HG02840 (cell line): ENCODE measurements around the gene LCLAT1.

Source experiments
- ATAC-seq: cut with Tn5 transposase; IDR thresholded peaks from one replicate; pipeline ENCODE4 v1.9.1; 2021; ENCODE audit warnings: mild to moderate bottlenecking, moderate library complexity, moderate number of reproducible peaks; ENCODE audit not compliant: unreplicated experiment, low FRiP score

The LCLAT1 gene

DNA sequence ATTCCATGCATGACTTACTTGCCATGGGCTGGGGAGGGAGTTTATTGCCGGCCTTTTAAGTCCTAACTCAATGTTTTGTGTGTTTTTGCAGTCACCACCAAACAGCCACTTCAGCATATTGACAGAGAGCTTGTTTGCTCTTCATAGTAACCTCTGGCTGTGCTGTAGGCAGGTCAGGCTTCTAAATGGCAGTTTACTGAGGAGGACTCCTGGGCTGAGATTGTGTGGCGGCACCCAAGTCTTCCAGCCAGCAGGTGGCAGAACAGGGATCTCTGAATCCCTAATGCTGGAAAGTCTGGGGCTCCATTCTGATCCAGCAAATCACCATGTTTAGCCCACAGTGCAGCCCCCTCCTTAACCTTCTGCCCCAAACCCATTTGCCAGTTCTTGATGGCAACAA is 239.0 kb downstream of the LCLAT1 start:
- ATAC-seq, result no peak

DNA sequence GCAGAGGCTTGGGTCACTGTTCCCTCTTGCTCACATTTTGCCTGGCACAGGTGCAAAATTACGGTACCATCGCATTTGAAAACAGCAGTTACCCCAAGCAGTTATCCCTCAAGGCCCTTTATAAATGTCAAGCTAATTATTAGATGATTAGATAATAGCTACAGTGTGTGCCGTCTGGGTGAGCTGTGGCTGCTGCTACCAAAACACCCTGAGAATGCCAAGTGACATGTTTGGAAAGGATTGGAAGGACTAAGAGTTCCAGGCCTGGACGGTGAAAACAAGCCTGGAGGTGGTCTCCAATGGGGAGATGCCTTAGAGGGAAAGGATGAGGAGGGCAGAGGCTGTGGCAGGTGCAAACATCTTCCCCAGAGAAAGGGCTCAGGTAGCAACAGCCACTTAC is 239.6 kb downstream of the LCLAT1 start:
- ATAC-seq, result no peak

DNA sequence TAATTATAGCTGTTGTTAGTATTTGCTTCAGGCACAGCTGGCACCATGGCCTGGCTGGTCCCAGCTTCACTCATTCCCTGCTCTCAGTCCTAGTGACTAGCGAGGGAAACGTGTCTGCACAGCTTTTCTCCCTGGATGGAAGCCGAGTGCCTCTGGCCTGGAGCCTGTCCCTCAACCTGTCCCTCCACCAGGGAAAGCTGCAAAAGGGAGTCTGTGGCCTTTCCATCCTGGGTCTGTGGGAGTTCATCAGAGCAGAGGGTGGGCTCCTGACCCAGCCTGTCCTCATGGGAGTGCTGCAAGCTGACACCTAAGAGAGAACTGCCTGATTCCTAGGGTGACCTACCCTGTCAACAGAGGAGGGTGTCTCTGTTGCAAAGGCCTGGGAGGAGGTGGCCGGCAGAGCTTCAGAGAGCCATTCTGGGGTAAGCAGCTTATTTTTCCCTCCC is 241.9 kb downstream of the LCLAT1 start:
- no peak for ATAC-seq

DNA sequence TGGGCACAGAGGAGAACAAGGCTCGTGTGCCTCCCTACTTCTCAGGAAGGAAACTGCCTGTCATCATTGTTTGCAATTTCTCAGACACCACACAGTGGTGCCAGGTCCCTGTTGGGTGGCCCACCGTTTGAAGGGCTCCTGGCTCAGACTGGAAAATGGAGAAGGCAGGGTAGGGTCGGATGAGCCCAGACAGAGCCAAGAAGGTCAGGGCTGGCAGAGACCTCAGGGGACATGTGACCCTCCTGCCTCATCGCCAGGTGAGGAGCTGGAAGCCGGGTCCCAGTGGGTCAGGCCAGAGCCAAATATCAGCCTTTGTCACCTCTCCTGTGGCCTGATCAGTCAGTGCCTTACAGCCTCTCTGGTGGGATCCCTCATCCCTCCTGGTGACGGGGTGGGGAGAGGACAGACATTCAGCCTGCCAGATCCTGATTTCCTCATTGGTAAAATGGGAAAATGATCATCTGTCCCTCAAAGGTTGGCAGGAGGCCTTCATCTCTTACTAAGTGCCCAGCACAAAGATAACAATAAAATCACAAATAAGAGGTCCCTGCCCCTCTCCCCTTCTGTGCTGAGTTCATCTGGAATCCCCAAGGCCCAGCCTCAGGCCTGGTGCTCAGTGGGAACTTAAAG is 242.6 kb downstream of the LCLAT1 start:
- no peak for ATAC-seq

DNA sequence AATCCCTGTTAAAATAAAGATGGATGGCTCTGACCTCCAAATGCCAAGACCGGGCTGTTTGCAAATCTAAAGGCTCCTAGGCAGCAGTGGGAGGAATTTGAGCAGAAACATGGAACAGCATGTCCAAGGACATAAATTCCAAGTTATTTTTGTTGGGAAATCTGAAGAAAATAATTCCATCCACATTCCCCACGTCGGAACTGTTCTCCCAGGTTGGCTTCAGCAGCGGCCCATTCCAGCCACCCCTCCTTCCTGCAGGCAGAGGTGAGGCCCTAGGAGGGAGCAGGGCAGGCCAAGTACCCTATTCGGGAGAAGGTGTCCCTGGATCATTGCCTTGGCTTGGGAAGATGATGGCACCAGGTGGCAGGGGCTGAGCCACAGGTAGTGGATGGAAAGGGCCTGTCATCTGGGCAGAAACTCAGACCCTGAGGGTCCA is 243.1 kb downstream of the LCLAT1 start:
- ATAC-seq, result no peak

DNA sequence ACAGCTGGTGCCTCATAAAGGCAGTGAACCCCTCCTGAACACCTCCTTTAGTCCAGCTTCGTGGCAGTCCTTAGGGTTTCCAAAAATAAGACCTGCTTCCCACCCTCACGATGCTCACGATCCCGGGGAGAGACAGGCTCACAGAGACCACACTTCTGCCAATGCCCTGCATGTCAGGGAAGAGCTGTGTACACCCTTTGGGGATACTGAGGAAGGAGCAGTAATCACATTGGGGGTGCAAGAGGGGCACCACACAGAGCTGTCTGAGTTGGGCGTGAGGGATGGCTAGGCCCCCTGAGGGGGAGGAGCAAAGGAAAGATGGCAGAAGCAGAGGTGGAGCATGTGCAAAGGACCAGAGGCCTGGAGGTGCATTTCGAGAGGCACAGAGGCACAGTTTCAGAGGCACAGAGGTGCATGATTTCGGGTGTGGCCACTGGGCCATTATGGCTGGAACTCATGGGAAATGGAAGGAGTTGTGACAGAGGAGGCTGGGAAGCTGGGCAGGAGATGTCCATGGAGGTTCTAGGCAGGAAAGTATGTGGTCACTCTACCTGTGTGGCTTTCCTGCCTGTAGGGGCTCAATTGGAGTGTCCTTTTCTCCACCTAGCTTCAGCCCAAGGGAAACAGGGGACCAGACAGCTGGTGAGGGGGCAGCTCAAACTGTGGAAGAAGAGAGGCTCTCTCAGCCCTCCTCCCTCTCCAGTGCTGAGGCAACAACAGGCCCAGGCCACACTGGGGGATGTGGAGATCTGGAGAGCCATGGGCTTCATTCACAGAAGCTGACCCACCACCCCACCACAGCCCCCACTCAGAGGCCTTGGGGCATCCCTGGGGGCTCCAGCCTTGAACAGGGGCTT is 244.3 kb downstream of the LCLAT1 start:
- ATAC-seq, result no peak

- ATAC-seq, result no peak
These were observed 245.1 kb downstream of the LCLAT1 start for GRCh38 chr2:30691948-30692828.

DNA sequence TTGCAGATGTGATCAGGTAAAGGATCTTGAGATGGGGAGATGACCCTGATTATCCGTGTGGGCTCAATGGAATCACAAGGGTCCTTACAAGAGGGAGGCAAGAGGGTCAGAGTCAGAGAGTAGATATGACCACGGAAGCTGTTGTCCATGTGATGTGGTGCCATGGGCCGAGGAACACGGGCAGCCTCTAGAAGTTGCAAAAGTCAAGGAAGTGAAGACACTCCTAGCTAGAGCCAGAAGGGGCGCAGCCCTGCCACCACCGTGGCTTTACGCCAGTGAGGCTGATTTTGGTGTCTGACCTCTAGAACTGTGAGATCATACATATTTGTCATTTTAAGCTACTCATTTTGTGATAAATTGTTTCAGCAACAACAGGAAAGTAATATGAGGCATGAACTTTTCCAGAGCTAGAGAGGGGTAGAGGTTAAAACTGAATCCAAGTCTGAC is 245.8 kb downstream of the LCLAT1 start:
- no peak for ATAC-seq
